T-helper 17 cell (primary cell): Measurements from ENCODE around the gene PPM1H. TPM values are rescaled to one million over a fixed set of nuclear protein-coding genes. Genes with fewer than 3 reads are reported as not detected.
"Not testable (repeated sequence)": the region's sequence is repeated elsewhere in the genome, so short reads cannot be mapped to it uniquely, and the experiment has no call there.

Experiments
- ATAC-seq: fragments of 150-1000 bp; cut with Tn5 transposase; 2 replicates; pipeline ENCODE4 v1.10.0; 2021; ENCODE audit warnings: mild to moderate bottlenecking, moderate library complexity
- DNase-seq, 3 donors: peaks; one replicate each; pipeline versions ENCODE4 v3.0.0 to v3.0.0-alpha.2; 2020 to 2021
- H3K9me3 ChIP-seq: one replicate; pipeline ENCODE4 v1.7.0; 2013; ENCODE audit warnings: low read length, mild to moderate bottlenecking; ENCODE audit not compliant: control insufficient read depth, poor library complexity, severe bottlenecking
- H3K27ac Mint-ChIP-seq: one replicate; pipeline ENCODE4 v1.8.0; 2022; ENCODE audit warnings: mild to moderate bottlenecking, moderate library complexity, mixed read lengths
- H3K27me3 Mint-ChIP-seq: one replicate; pipeline ENCODE4 v1.8.0; 2022; ENCODE audit warnings: mixed read lengths
- H3K36me3 Mint-ChIP-seq: one replicate; pipeline ENCODE4 v1.8.0; 2022; ENCODE audit warnings: low read depth, mixed read lengths
- H3K4me1 Mint-ChIP-seq: one replicate; pipeline ENCODE4 v1.8.0; 2022; ENCODE audit warnings: mild to moderate bottlenecking, mixed read lengths
- H3K4me3 Mint-ChIP-seq: one replicate; pipeline ENCODE4 v1.8.0; 2022; ENCODE audit warnings: mild to moderate bottlenecking, moderate library complexity, mixed read lengths
- total RNA-seq, 4 donors: library from RNA in 2 of 4; stranded (reverse) in 2 of 4; gene quantifications; one replicate each; pipeline ENCODE4 v1.2.3 and lab custom pipeline; 2022 to 2026

Gene PPM1H
- total RNA-seq, 2 donors from 2014 or later: 0.31 TPM; not detected in 1

GRCh38 chr12:62744551-62744950, 190.4 kb downstream of the PPM1H start:
- ATAC-seq (no peak), DNase-seq (no peak)

GRCh38 chr12:62739266-62740015, 195.5 kb downstream of the PPM1H start:
- H3K27ac Mint-ChIP-seq: no peak overlapping the region
- no peaks in the 10 kb centered on the region for H3K36me3 Mint-ChIP-seq
- DNase-seq (no peak), ATAC-seq (no peak)
- H3K9me3 ChIP-seq: no peaks in the 10 kb centered on the region
- peaks cover 24% of the 10 kb centered on the region for H3K27me3 Mint-ChIP-seq
- H3K4me3 Mint-ChIP-seq: peak overlapping the region; percentile 25
- H3K4me1 Mint-ChIP-seq: peaks cover 9% of the 10 kb centered on the region

More at GRCh38 chr12:62744551-62744950, 190.4 kb downstream of the PPM1H start:
- H3K9me3 ChIP-seq: no peaks in the 10 kb centered on the region
- Mint-ChIP-seq H3K27ac (no peak overlapping the region), H3K4me3 (no peak overlapping the region), H3K27me3 (peaks cover 20% of the 10 kb centered on the region), H3K4me1 (peaks cover 9% of the 10 kb centered on the region), H3K36me3 (no peaks in the 10 kb centered on the region)

GRCh38 chr12:62738616-62739015, 196.3 kb downstream of the PPM1H start:
- H3K36me3 Mint-ChIP-seq: no peaks in the 10 kb centered on the region
- peaks cover 9% of the 10 kb centered on the region for H3K4me1 Mint-ChIP-seq
- no peak overlapping the region for H3K4me3 Mint-ChIP-seq
- DNase-seq: no peak
- ATAC-seq: no peak
- H3K27ac Mint-ChIP-seq: no peak overlapping the region
- H3K27me3 Mint-ChIP-seq: peaks cover 24% of the 10 kb centered on the region
- no peaks in the 10 kb centered on the region for H3K9me3 ChIP-seq

- no peak overlapping the region for H3K4me3 Mint-ChIP-seq
- peaks cover 24% of the 10 kb centered on the region for H3K27me3 Mint-ChIP-seq
- H3K9me3 ChIP-seq: no peaks in the 10 kb centered on the region
- ATAC-seq: no peak
- DNase-seq: no peak
- no peak overlapping the region for H3K27ac Mint-ChIP-seq
- H3K36me3 Mint-ChIP-seq: no peaks in the 10 kb centered on the region
- peaks cover 9% of the 10 kb centered on the region for H3K4me1 Mint-ChIP-seq
Observed at GRCh38 chr12:62738105-62738504, 196.8 kb downstream of the PPM1H start.

GRCh38 chr12:62737615-62738014, 197.3 kb downstream of the PPM1H start:
- no peak overlapping the region for H3K27ac Mint-ChIP-seq
- H3K4me1 Mint-ChIP-seq: peaks cover 9% of the 10 kb centered on the region
- peaks cover 20% of the 10 kb centered on the region for H3K27me3 Mint-ChIP-seq
- no peak overlapping the region for H3K4me3 Mint-ChIP-seq
- no peaks in the 10 kb centered on the region for H3K36me3 Mint-ChIP-seq
- no peak for ATAC-seq
- no peaks in the 10 kb centered on the region for H3K9me3 ChIP-seq
- no peak for DNase-seq

- peaks cover 16% of the 10 kb centered on the region for H3K27me3 Mint-ChIP-seq
- H3K9me3 ChIP-seq: no peaks in the 10 kb centered on the region
- no peaks in the 10 kb centered on the region for H3K36me3 Mint-ChIP-seq
- H3K4me1 Mint-ChIP-seq: peaks cover 9% of the 10 kb centered on the region
- DNase-seq (no peak), ATAC-seq (no peak)
- H3K4me3 Mint-ChIP-seq: no peak overlapping the region
- H3K27ac Mint-ChIP-seq: no peak overlapping the region
Observed at GRCh38 chr12:62737188-62737587, 197.8 kb downstream of the PPM1H start.

GRCh38 chr12:62736596-62736995, 198.4 kb downstream of the PPM1H start:
- no peak for ATAC-seq

GRCh38 chr12:62732861-62733427, 202.0 kb downstream of the PPM1H start:
- no peaks in the 10 kb centered on the region for H3K9me3 ChIP-seq
- no peak for DNase-seq
- H3K4me3 Mint-ChIP-seq: no peak overlapping the region
- peaks cover 40% of the 10 kb centered on the region for H3K27me3 Mint-ChIP-seq
- peaks cover 2% of the 10 kb centered on the region for H3K36me3 Mint-ChIP-seq
- no peak for ATAC-seq
- H3K4me1 Mint-ChIP-seq: peaks cover 5% of the 10 kb centered on the region
- no peak overlapping the region for H3K27ac Mint-ChIP-seq

More at GRCh38 chr12:62736596-62736995, 198.4 kb downstream of the PPM1H start:
- Mint-ChIP-seq H3K36me3 (no peaks in the 10 kb centered on the region), H3K4me1 (peaks cover 9% of the 10 kb centered on the region), H3K27me3 (peaks cover 21% of the 10 kb centered on the region), H3K4me3 (no peak overlapping the region), H3K27ac (no peak overlapping the region)
- no peaks in the 10 kb centered on the region for H3K9me3 ChIP-seq
- DNase-seq: no peak

- Mint-ChIP-seq H3K4me1 (peaks cover 5% of the 10 kb centered on the region), H3K27ac (no peak overlapping the region), H3K4me3 (no peak overlapping the region), H3K36me3 (peaks cover 2% of the 10 kb centered on the region), H3K27me3 (peaks cover 40% of the 10 kb centered on the region)
- H3K9me3 ChIP-seq: no peaks in the 10 kb centered on the region
- DNase-seq (no peak), ATAC-seq (no peak)
Observed at GRCh38 chr12:62731055-62731820, 203.7 kb downstream of the PPM1H start.

GRCh38 chr12:62730649-62731048, 204.3 kb downstream of the PPM1H start:
- Mint-ChIP-seq H3K4me3 (no peak overlapping the region), H3K36me3 (peaks cover 2% of the 10 kb centered on the region), H3K27me3 (peaks cover 43% of the 10 kb centered on the region), H3K27ac (no peak overlapping the region), H3K4me1 (peaks cover 5% of the 10 kb centered on the region)
- no peak for ATAC-seq
- no peaks in the 10 kb centered on the region for H3K9me3 ChIP-seq
- DNase-seq: no peak

- not testable (repeated sequence) for H3K4me1 Mint-ChIP-seq, DNase-seq, H3K36me3 Mint-ChIP-seq, H3K9me3 ChIP-seq, H3K4me3 Mint-ChIP-seq, ATAC-seq, H3K27ac Mint-ChIP-seq
- H3K27me3 Mint-ChIP-seq: peaks cover 41% of the 10 kb centered on the region
Observed at GRCh38 chr12:62729579-62730544, 205.1 kb downstream of the PPM1H start.

- Mint-ChIP-seq H3K4me3 (no peak overlapping the region), H3K4me1 (peaks cover 5% of the 10 kb centered on the region), H3K36me3 (peaks cover 2% of the 10 kb centered on the region), H3K27me3 (peaks cover 37% of the 10 kb centered on the region), H3K27ac (no peak overlapping the region)
- H3K9me3 ChIP-seq: no peaks in the 10 kb centered on the region
- DNase-seq: no peak
- ATAC-seq: no peak
Observed at GRCh38 chr12:62728741-62729140, 206.2 kb downstream of the PPM1H start.
